T follicular helper cell (primary cell): ENCODE data around the gene CUBN.

ENCODE experiments used
- DNase-seq: peaks from one replicate; pipeline ENCODE4 v3.0.0-alpha.2; 2020; ENCODE audit warnings: low read depth

Gene CUBN

GRCh38 chr10:17068953-17069352 is 60.7 kb downstream of the CUBN start:
- DNase-seq: no peak

- DNase-seq: no peak
Measured at GRCh38 chr10:17067376-17068264, 62.0 kb downstream of the CUBN start.

- no peak for DNase-seq
Measured at GRCh38 chr10:17066807-17067206, 62.8 kb downstream of the CUBN start.

GRCh38 chr10:17066000-17066399 is 63.6 kb downstream of the CUBN start:
- DNase-seq: no peak

GRCh38 chr10:17065273-17065672 is 64.3 kb downstream of the CUBN start:
- no peak for DNase-seq

- DNase-seq: no peak
Measured at GRCh38 chr10:17064435-17064834, 65.2 kb downstream of the CUBN start.

GRCh38 chr10:17062955-17063484 is 66.6 kb downstream of the CUBN start:
- no peak for DNase-seq

GRCh38 chr10:17062493-17062892 is 67.1 kb downstream of the CUBN start:
- no peak for DNase-seq

GRCh38 chr10:17062009-17062408 is 67.6 kb downstream of the CUBN start:
- DNase-seq: no peak

- no peak for DNase-seq
Measured at GRCh38 chr10:17061418-17061817, 68.2 kb downstream of the CUBN start.

GRCh38 chr10:17060289-17060688 is 69.3 kb downstream of the CUBN start:
- no peak for DNase-seq

GRCh38 chr10:17059197-17059688 is 70.4 kb downstream of the CUBN start:
- no peak for DNase-seq

GRCh38 chr10:17058093-17058492 is 71.5 kb downstream of the CUBN start:
- DNase-seq: no peak

GRCh38 chr10:17056781-17057428 is 72.7 kb downstream of the CUBN start:
- no peak for DNase-seq

- DNase-seq: no peak
Measured at GRCh38 chr10:17053513-17053912, 76.1 kb downstream of the CUBN start.

GRCh38 chr10:17053061-17053460 is 76.5 kb downstream of the CUBN start:
- no peak for DNase-seq

- no peak for DNase-seq
Measured at GRCh38 chr10:17051851-17052250, 77.8 kb downstream of the CUBN start.

- no peak for DNase-seq
Measured at GRCh38 chr10:17049195-17049594, 80.4 kb downstream of the CUBN start.

GRCh38 chr10:17047908-17048307 is 81.7 kb downstream of the CUBN start:
- no peak for DNase-seq

GRCh38 chr10:17046989-17047388 is 82.6 kb downstream of the CUBN start:
- DNase-seq: no peak

- DNase-seq: no peak
Measured at GRCh38 chr10:17043586-17043985, 86.0 kb downstream of the CUBN start.

- no peak for DNase-seq
Measured at GRCh38 chr10:17041626-17042520, 87.7 kb downstream of the CUBN start.
